HFF-Myc (cell line): ENCODE data around the gene GINM1.

Experiments
- DNase-seq: peaks from one replicate; pipeline ENCODE4 v3.0.0-alpha.2; 2011; ENCODE audit warnings: low read depth; ENCODE audit errors: extremely low read depth
- H3K4me3 ChIP-seq: replicated peaks from 2 replicates; pipeline ENCODE4 v1.5.1; 2011; ENCODE audit warnings: low read depth, mild to moderate bottlenecking, control low read depth, low read length
- CTCF ChIP-seq: IDR thresholded peaks from 2 replicates; pipeline ENCODE4 v1.5.1; 2012; ENCODE audit warnings: mild to moderate bottlenecking, low read depth, low read length, control low read depth; ENCODE audit errors: missing control alignments

The GINM1 gene

DNA sequence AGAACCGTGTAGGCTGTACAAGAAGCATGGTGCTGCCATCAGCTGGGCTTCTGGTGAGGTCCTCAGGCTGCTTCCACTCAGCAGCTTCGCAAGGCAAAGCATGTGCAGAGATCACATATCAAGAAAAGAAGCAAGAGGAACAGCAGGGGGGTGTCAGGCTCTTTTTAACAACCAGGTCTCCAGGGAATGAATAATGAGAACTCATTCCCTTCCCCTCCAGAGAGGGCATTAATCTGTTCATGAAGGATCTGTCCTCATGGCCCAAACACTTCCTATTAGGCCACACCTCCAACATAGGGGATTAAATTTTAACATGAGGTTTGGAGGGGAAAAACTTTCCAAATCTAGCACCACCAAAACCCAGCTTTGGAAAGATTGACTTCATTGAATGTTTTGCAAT, 20.0 kb downstream of the GINM1 start:
- H3K4me3 ChIP-seq: no peak overlapping the region
- no peak for DNase-seq
- TF ChIP-seq CTCF: no peak

DNA sequence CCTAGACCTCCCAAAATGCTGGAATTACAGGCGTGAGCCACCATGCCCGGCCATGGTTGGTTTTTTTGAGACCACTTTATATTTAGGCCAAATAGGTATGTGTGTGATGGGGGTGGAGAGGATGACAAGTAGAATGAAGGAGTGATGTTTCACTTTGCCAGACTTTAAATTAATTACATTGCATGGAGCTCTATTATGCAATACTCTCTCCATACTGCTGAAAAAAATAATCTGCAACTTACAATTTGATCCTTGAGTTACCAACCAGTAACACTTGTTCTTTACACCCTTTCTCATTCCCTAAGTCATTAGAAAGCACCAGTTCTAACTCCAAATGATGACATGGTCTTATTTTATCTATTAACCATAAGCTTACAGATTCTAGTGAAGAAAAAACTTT, 26.8 kb downstream of the GINM1 start:
- no peak overlapping the region for H3K4me3 ChIP-seq
- no peak for DNase-seq
- no peak for TF ChIP-seq CTCF

GRCh38 chr6:149593408-149593807, 27.2 kb downstream of the GINM1 start:
- TF ChIP-seq CTCF: no peak
- no peak overlapping the region for H3K4me3 ChIP-seq
- no peak for DNase-seq

DNA sequence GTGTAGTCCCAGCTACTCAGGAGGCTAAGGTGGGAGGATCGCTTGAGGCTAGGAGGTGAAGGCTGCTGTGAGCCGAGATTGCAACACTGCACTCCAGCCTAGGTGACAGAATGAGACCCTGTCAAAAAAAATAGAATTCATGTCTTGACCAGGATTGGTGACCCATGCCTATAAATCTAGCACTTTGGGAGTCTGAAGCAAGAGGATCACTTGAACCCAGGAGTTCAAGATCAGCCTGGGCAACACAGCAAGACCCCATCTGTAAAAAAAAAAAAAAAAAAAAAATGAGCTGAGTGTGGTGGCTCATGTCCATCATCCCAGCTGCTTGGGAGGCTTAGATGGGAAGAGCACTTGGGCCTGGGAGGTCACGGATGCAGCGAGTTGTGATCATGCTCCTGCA, 34.3 kb downstream of the GINM1 start:
- no peak overlapping the region for H3K4me3 ChIP-seq
- no peak for DNase-seq
- TF ChIP-seq CTCF: no peak

DNA sequence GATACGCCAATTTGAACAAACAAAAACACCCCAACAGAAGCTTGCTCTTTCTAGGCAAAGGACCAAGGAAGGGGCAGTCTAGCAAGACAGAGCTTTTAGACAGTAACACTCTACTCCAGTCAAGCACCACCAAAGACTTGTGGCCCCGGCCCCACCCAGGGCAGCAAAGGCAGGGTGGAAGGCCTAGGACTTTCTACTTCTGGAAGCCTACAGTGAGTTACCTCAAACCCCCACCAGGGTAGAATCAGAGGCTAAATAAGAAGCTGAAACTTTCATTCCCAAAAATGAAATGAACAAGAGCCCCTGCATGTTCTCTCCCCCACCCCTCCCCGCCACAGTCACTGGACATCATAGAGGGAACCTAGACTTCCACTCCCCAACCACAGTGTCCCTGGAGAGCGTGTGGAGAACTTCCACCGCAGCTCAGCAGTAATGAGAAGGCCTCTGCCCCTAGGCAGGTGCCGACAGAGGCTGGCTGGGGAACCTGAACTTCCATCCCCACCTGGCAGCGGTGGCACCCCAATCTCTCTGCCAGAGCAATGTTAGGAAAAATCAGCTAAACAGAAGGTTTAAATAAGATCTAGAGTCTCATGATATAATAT, 42.3 kb downstream of the GINM1 start:
- no peak for TF ChIP-seq CTCF
- H3K4me3 ChIP-seq: no peak overlapping the region
- no peak for DNase-seq

DNA sequence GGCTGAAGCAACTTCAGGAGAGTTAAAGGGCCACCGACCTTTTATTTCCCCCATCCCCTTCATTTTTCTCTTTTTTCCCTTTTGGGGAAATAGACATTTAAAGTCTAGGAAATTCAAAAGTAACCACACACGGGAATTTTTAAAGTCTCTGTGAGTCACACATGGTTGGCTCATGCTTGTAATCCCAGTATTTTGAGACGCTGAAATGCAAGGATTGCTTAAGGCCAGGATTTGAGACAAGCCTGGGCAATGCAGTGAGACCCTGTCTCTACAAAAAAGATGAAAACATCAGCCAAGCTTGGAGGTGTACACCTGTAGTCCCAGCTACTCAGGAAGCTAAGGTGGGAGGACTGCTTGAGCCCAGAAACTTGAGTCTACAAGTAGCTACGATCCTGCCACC, 48.2 kb downstream of the GINM1 start:
- no peak for DNase-seq
- no peak overlapping the region for H3K4me3 ChIP-seq
- TF ChIP-seq CTCF: no peak

- no peak overlapping the region for H3K4me3 ChIP-seq
- no peak for TF ChIP-seq CTCF
- no peak for DNase-seq
Observed at GRCh38 chr6:149615805-149616204, 49.6 kb downstream of the GINM1 start.
